ENCODE results near the gene MYG1. TPM values are rescaled to one million over a fixed set of nuclear protein-coding genes. Genes with fewer than 3 reads are reported as not detected.

The MYG1 gene
- polyA plus RNA-seq, 1 of the 3 experiments (the other 2 are of a cell fraction): 101 TPM

DNA sequence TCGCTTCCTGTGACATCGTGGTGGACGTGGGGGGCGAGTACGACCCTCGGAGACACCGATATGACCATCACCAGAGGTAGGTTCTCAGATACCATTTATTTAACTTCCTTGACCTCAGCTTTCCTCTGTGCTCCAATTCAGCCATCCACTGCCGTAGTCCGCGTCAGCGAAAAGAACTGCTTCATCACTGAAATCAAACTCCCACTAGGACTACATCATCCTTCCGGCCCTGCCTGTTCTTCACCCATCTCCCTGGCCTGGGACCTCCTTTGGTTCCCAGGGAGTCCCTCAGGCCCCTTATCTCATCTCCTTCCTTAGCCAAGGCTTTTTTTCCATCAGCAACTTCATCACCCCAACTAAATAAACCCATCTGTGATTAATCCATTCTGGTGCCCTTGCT lies 692 bp downstream of the MYG1 start:
- Histone ChIP-seq H3K36me3 (replicated peaks in 1 of 2; ENCODE audit: control insufficient read depth in 1 of 2, insufficient read depth in 2 of 2, low read length in 1 of 2) (peaks cover 23 to 33% of the 10 kb centered on the region in 2 experiments), H3K9me2 (no peaks in the 10 kb centered on the region), H3F3A (replicated peaks; ENCODE audit: insufficient read depth) (peaks cover 21% of the 10 kb centered on the region), H3K9ac (peak overlapping the region; percentile 77), H3K4me3 (ENCODE audit: low read depth in 2 of 2, low read length in 1 of 2) (peak overlapping the region; percentile 77), H3K9me3 (no peaks in the 10 kb centered on the region), H3K79me2 (ENCODE audit: insufficient read depth) (peaks cover 82% of the 10 kb centered on the region), H3K4me2 (peak overlapping the region; percentile 80), H4K20me1 (ENCODE audit: insufficient read depth) (no peaks in the 10 kb centered on the region), H3K27ac (ENCODE audit: low read depth in 2 of 2, low read length in 1 of 2) (peak overlapping the region; percentile 85 to 88), H3K4me1 (ENCODE audit: control insufficient read depth in 1 of 2, insufficient read depth in 2 of 2, low read depth in 1 of 2, low read length in 1 of 2) (peaks cover 11 to 22% of the 10 kb centered on the region in 2 experiments), H3K27me3 (ENCODE audit: insufficient read depth) (no peaks in the 10 kb centered on the region), H2AFZ (ENCODE audit: low read depth) (peak overlapping the region; percentile 56; the same call in 1 of the 2 replicates)
- CTCF ChIA-PET: interaction anchor here (1.1 to 19.2 kb wide), 6 partner anchors 21 to 192 kb away, joined by 3 to 363 read pairs (median 16); partner anchors contain the start of gene AAAS
- peak; percentile 41 for DNase-seq
- TF ChIP-seq, protein P1, sequence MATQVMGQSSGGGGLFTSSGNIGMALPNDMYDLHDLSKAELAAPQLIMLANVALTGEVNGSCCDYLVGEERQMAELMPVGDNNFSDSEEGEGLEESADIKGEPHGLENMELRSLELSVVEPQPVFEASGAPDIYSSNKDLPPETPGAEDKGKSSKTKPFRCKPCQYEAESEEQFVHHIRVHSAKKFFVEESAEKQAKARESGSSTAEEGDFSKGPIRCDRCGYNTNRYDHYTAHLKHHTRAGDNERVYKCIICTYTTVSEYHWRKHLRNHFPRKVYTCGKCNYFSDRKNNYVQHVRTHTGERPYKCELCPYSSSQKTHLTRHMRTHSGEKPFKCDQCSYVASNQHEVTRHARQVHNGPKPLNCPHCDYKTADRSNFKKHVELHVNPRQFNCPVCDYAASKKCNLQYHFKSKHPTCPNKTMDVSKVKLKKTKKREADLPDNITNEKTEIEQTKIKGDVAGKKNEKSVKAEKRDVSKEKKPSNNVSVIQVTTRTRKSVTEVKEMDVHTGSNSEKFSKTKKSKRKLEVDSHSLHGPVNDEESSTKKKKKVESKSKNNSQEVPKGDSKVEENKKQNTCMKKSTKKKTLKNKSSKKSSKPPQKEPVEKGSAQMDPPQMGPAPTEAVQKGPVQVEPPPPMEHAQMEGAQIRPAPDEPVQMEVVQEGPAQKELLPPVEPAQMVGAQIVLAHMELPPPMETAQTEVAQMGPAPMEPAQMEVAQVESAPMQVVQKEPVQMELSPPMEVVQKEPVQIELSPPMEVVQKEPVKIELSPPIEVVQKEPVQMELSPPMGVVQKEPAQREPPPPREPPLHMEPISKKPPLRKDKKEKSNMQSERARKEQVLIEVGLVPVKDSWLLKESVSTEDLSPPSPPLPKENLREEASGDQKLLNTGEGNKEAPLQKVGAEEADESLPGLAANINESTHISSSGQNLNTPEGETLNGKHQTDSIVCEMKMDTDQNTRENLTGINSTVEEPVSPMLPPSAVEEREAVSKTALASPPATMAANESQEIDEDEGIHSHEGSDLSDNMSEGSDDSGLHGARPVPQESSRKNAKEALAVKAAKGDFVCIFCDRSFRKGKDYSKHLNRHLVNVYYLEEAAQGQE (IDR thresholded peaks at IDR 0.05; ENCODE audit: low read depth, low read length): no peak
- TF ChIP-seq SMC3 (IDR thresholded peaks at IDR 0.05; ENCODE audit: low read depth, low read length) (no peak), RCOR1 (IDR thresholded peaks at IDR 0.05; ENCODE audit: low read length) (no peak), POLR2AphosphoS5 (IDR thresholded peaks at IDR 0.05; ENCODE audit: low read depth, low read length) (no peak), SIN3A (IDR thresholded peaks at IDR 0.05; ENCODE audit: borderline replicate concordance, low read depth, low read length) (no peak), YY1 (IDR thresholded peaks at IDR 0.05; ENCODE audit: low read depth) (no peak), TEAD4 (IDR thresholded peaks at IDR 0.05; ENCODE audit: borderline replicate concordance, insufficient read depth) (no peak)
- TF ChIP-seq, protein P2, sequence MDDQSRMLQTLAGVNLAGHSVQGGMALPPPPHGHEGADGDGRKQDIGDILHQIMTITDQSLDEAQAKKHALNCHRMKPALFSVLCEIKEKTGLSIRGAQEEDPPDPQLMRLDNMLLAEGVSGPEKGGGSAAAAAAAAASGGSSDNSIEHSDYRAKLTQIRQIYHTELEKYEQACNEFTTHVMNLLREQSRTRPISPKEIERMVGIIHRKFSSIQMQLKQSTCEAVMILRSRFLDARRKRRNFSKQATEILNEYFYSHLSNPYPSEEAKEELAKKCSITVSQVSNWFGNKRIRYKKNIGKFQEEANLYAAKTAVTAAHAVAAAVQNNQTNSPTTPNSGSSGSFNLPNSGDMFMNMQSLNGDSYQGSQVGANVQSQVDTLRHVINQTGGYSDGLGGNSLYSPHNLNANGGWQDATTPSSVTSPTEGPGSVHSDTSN (IDR thresholded peaks at IDR 0.05): no peak
- 2% methylated on average over 12 of the region's 12 CpGs for WGBS (ENCODE audit: low lambda C conversion rate)
- POLR2A ChIA-PET: interaction anchor here (0.7 to 2.8 kb wide), 4 partner anchors 8 to 120 kb away, joined by 3 to 19 read pairs (median 8); partner anchors contain the start of genes AAAS, CSAD and ZNF740

GRCh38 chr12:53302903-53303302 lies 3.4 kb downstream of the MYG1 start:
- CTCF ChIA-PET: interaction anchor here (1.3 to 5.8 kb wide), 5 partner anchors 18 to 90 kb away, joined by 3 to 39 read pairs (median 5); partner anchors contain the start of genes AAAS and ESPL1
- TF ChIP-seq MEF2A (IDR thresholded peaks at IDR 0.05; ENCODE audit: borderline replicate concordance, low read depth): no peak
- TF ChIP-seq IRF3 (IDR thresholded peaks at IDR 0.05; ENCODE audit: low read depth, low read length): no peak
- TF ChIP-seq, protein P1 (IDR thresholded peaks at IDR 0.05; ENCODE audit: low read depth, low read length): no peak
- no peak for TF ChIP-seq TEAD4 (IDR thresholded peaks at IDR 0.05; ENCODE audit: borderline replicate concordance, insufficient read depth)
- no peak for TF ChIP-seq CHD2 (IDR thresholded peaks at IDR 0.05; ENCODE audit: low read length, partially characterized antibody)
- no peak for TF ChIP-seq EZH2phosphoT487 (IDR thresholded peaks at IDR 0.05; ENCODE audit: borderline replicate concordance, low read depth)
- TF ChIP-seq, protein P3, sequence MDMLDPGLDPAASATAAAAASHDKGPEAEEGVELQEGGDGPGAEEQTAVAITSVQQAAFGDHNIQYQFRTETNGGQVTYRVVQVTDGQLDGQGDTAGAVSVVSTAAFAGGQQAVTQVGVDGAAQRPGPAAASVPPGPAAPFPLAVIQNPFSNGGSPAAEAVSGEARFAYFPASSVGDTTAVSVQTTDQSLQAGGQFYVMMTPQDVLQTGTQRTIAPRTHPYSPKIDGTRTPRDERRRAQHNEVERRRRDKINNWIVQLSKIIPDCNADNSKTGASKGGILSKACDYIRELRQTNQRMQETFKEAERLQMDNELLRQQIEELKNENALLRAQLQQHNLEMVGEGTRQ (IDR thresholded peaks at IDR 0.05; ENCODE audit: borderline replicate concordance, low read depth, low read length): no peak
- TF ChIP-seq ELF1 (IDR thresholded peaks at IDR 0.05): no peak
- no peak for TF ChIP-seq MAX (IDR thresholded peaks at IDR 0.05; ENCODE audit: low read depth)

More at GRCh38 chr12:53302903-53303302, 3.4 kb downstream of the MYG1 start:
- peaks cover 11 to 22% of the 10 kb centered on the region in 2 experiments for H3K4me1 ChIP-seq (ENCODE audit: control insufficient read depth in 1 of 2, insufficient read depth in 2 of 2, low read depth in 1 of 2, low read length in 1 of 2)
- H3K9me2 ChIP-seq: no peaks in the 10 kb centered on the region
- no peak overlapping the region for H3K4me3 ChIP-seq (ENCODE audit: low read depth in 2 of 2, low read length in 1 of 2)
- H3K27me3 ChIP-seq (ENCODE audit: insufficient read depth): no peaks in the 10 kb centered on the region
- H3F3A ChIP-seq (replicated peaks; ENCODE audit: insufficient read depth): peaks cover 12% of the 10 kb centered on the region
- no peaks in the 10 kb centered on the region for H3K9me3 ChIP-seq
- no peak for DNase-seq
- peaks cover 58% of the 10 kb centered on the region for H3K79me2 ChIP-seq (ENCODE audit: insufficient read depth)
- peaks cover 32 to 46% of the 10 kb centered on the region in 2 experiments for H3K36me3 ChIP-seq (replicated peaks in 1 of 2; ENCODE audit: control insufficient read depth in 1 of 2, insufficient read depth in 2 of 2, low read length in 1 of 2)
- POLR2A ChIA-PET: interaction anchor here (1.5 kb wide), 1 partner anchor 18 kb away, joined by 4 read pairs; the partner anchor contains the start of gene AAAS
- H3K27ac ChIP-seq (ENCODE audit: low read depth in 2 of 2, low read length in 1 of 2): no peak overlapping the region
- H4K20me1 ChIP-seq (ENCODE audit: insufficient read depth): no peaks in the 10 kb centered on the region
- 90% methylated on average over 5 of the region's 5 CpGs for WGBS (ENCODE audit: low lambda C conversion rate)
- 0 out of 2 replicates have a peak overlapping the region, but pooled peaks have one; percentile 80 for H3K4me2 ChIP-seq
- no peak overlapping the region for H3K9ac ChIP-seq
- no peak overlapping the region for H2AFZ ChIP-seq (ENCODE audit: low read depth)
